RPMI8226 (cell line): ENCODE results near the gene LCE3D.
"Not testable (repeated sequence)": the region's sequence is repeated elsewhere in the genome, so short reads cannot be mapped to it uniquely, and the experiment has no call there.

ENCODE experiments used
- DNase-seq: peaks from one replicate; pipeline ENCODE4 v3.0.0-alpha.2; 2015

The LCE3D gene

GRCh38 chr1:152580433-152580832 is at the start of gene LCE3D:
LCE3D (minus strand) TSS chr1:152580516; CDS start chr1:152579936, 580 bp downstream.
- no peak for DNase-seq

- DNase-seq: no peak
These were observed 46.4 kb upstream of the LCE3D start for GRCh38 chr1:152626744-152627143.

- DNase-seq: peak; percentile 37
These were observed 43.0 kb upstream of the LCE3D start for GRCh38 chr1:152623203-152623844.

- DNase-seq: peak; percentile 27
These were observed 42.5 kb upstream of the LCE3D start, which contains the start of gene LCE3A for GRCh38 chr1:152622803-152623202. LCE3A (minus strand) TSS chr1:152623103; CDS start chr1:152623103, 0 bp downstream.

GRCh38 chr1:152621993-152622392 is 41.7 kb upstream of the LCE3D start:
- no peak for DNase-seq

- DNase-seq: no peak
These were observed 33.2 kb upstream of the LCE3D start, which contains the start of gene LCE3B for GRCh38 chr1:152613511-152613910. LCE3B (plus strand) TSS chr1:152613811; CDS start chr1:152613811, 0 bp downstream.

- no peak for DNase-seq
These were observed 19.6 kb upstream of the LCE3D start, which contains the start of gene LCE3C for GRCh38 chr1:152599934-152600333. LCE3C (plus strand) TSS chr1:152600234; CDS start chr1:152600732, 498 bp downstream.

- no peak for DNase-seq
These were observed 16.7 kb upstream of the LCE3D start for GRCh38 chr1:152596986-152597385.

GRCh38 chr1:152585586-152585985 is 5.3 kb upstream of the LCE3D start:
- peak; percentile 5 for DNase-seq

GRCh38 chr1:152582647-152583046 is 2.3 kb upstream of the LCE3D start:
- no peak for DNase-seq

- DNase-seq: not testable (repeated sequence)
These were observed 790 bp downstream of the LCE3D start for GRCh38 chr1:152579526-152579925.

- DNase-seq: no peak
These were observed 3.1 kb downstream of the LCE3D start for GRCh38 chr1:152577168-152577567.

- DNase-seq: no peak
These were observed 13.6 kb downstream of the LCE3D start, which contains the start of gene LCE3E for GRCh38 chr1:152566681-152567080. LCE3E (minus strand) TSS chr1:152566780; CDS start chr1:152566208, 572 bp downstream.

GRCh38 chr1:152565535-152566215 is 14.6 kb downstream of the LCE3D start:
- no peak for DNase-seq

- no peak for DNase-seq
These were observed 15.2 kb downstream of the LCE3D start for GRCh38 chr1:152565115-152565514.

- not testable (repeated sequence) for DNase-seq
These were observed 32.0 kb downstream of the LCE3D start for GRCh38 chr1:152548358-152548757.

- no peak for DNase-seq
These were observed 33.6 kb downstream of the LCE3D start for GRCh38 chr1:152546704-152547103.

GRCh38 chr1:152543820-152544219 is 36.5 kb downstream of the LCE3D start:
- DNase-seq: peak; percentile 18

- no peak for DNase-seq
These were observed 40.4 kb downstream of the LCE3D start for GRCh38 chr1:152539901-152540300.

GRCh38 chr1:152537496-152537895 is 42.8 kb downstream of the LCE3D start:
- DNase-seq: no peak

GRCh38 chr1:152535774-152536173 is 44.5 kb downstream of the LCE3D start:
- no peak for DNase-seq

GRCh38 chr1:152533327-152533938 is 46.9 kb downstream of the LCE3D start:
- peak; percentile 56 for DNase-seq
